ENCODE results near the gene PACSIN2.
"Not testable (repeated sequence)": the region's sequence is repeated elsewhere in the genome, so short reads cannot be mapped to it uniquely, and the experiment has no call there.

The PACSIN2 gene

GRCh38 chr22:42963231-42963595, 51.7 kb downstream of the PACSIN2 start:
- DNase-seq: no peak

GRCh38 chr22:42962295-42963230, 52.4 kb downstream of the PACSIN2 start:
- no peak for DNase-seq

GRCh38 chr22:42961810-42962209, 53.1 kb downstream of the PACSIN2 start:
- no peak for DNase-seq

GRCh38 chr22:42961400-42961690, 53.6 kb downstream of the PACSIN2 start:
- DNase-seq: not testable (repeated sequence)

GRCh38 chr22:42960531-42961399, 54.2 kb downstream of the PACSIN2 start:
- DNase-seq: no peak

- DNase-seq: no peak
Measured at GRCh38 chr22:42959576-42960509, 55.1 kb downstream of the PACSIN2 start.

- no peak for DNase-seq
Measured at GRCh38 chr22:42958937-42959336, 56.0 kb downstream of the PACSIN2 start.

GRCh38 chr22:42957958-42958357, 57.0 kb downstream of the PACSIN2 start:
- DNase-seq: no peak

- no peak for DNase-seq
Measured at GRCh38 chr22:42957544-42957943, 57.4 kb downstream of the PACSIN2 start.

GRCh38 chr22:42955848-42956247, 59.1 kb downstream of the PACSIN2 start:
- DNase-seq: no peak

GRCh38 chr22:42955087-42955635, 59.8 kb downstream of the PACSIN2 start:
- no peak for DNase-seq

- not testable (repeated sequence) for DNase-seq
Measured at GRCh38 chr22:42953751-42954150, 61.2 kb downstream of the PACSIN2 start.

GRCh38 chr22:42951093-42951710, 63.7 kb downstream of the PACSIN2 start:
- no peak for DNase-seq

GRCh38 chr22:42950281-42950680, 64.7 kb downstream of the PACSIN2 start:
- DNase-seq: no peak

GRCh38 chr22:42949159-42949558, 65.8 kb downstream of the PACSIN2 start:
- no peak for DNase-seq

- no peak for DNase-seq
Measured at GRCh38 chr22:42948294-42948693, 66.7 kb downstream of the PACSIN2 start.

GRCh38 chr22:42947211-42947990, 67.5 kb downstream of the PACSIN2 start:
- DNase-seq: peak; percentile 17

GRCh38 chr22:42946546-42947198, 68.3 kb downstream of the PACSIN2 start:
- no peak for DNase-seq

GRCh38 chr22:42945736-42946135, 69.2 kb downstream of the PACSIN2 start:
- DNase-seq: no peak

- no peak for DNase-seq
Measured at GRCh38 chr22:42945027-42945426, 69.9 kb downstream of the PACSIN2 start.

GRCh38 chr22:42944409-42944808, 70.5 kb downstream of the PACSIN2 start:
- DNase-seq: no peak

Measured in DMS 273 treated with DMSO at 0.1 percent for 48 hours (cell line).